ENCODE measurements around the gene RHOT2.
A peak's percentile ranks its signal among the peaks of the same experiment; 100 is the strongest.

Gene RHOT2

GRCh38 chr16:647173-647902, 20.6 kb upstream of the RHOT2 start:
- no peak for TF ChIP-seq POLR2A (IDR thresholded peaks at IDR 0.05; ENCODE audit: low read depth, low read length)
- FAIRE-seq (no peak), DNase-seq (ENCODE audit: insufficient read length, low spot score) (no peak)

- no peak for DNase-seq (ENCODE audit: insufficient read length, low spot score)
- no peak for TF ChIP-seq POLR2A (IDR thresholded peaks at IDR 0.05; ENCODE audit: low read depth, low read length)
- no peak for FAIRE-seq
Observed at GRCh38 chr16:648071-648780, 19.7 kb upstream of the RHOT2 start.

GRCh38 chr16:648781-649589, 18.9 kb upstream of the RHOT2 start, which contains the start of gene WDR90:
TSS of gene WDR90 (plus strand) at chr16:649365. CDS start at chr16:649417, 52 bp downstream.
- DNase-seq (ENCODE audit: insufficient read length, low spot score) (peak; percentile 91), FAIRE-seq (no peak)
- peak; percentile 59 for TF ChIP-seq POLR2A (IDR thresholded peaks at IDR 0.05; ENCODE audit: low read depth, low read length)

- TF ChIP-seq POLR2A (IDR thresholded peaks at IDR 0.05; ENCODE audit: low read depth, low read length), result 0 out of 2 replicates have a peak, but pooled peaks have one; percentile 11
- DNase-seq (ENCODE audit: insufficient read length, low spot score), result no peak
- FAIRE-seq, result no peak
Observed at GRCh38 chr16:649631-650030, 18.3 kb upstream of the RHOT2 start.

GRCh38 chr16:651844-652243, 16.1 kb upstream of the RHOT2 start:
- no peak for FAIRE-seq
- TF ChIP-seq POLR2A (IDR thresholded peaks at IDR 0.05; ENCODE audit: low read depth, low read length), result no peak

GRCh38 chr16:652454-653305, 15.3 kb upstream of the RHOT2 start:
- FAIRE-seq, result no peak
- TF ChIP-seq POLR2A (IDR thresholded peaks at IDR 0.05; ENCODE audit: low read depth, low read length), result no peak
- DNase-seq (ENCODE audit: insufficient read length, low spot score), result no peak

More at GRCh38 chr16:651844-652243, 16.1 kb upstream of the RHOT2 start:
- DNase-seq (ENCODE audit: insufficient read length, low spot score), result no peak

GRCh38 chr16:654034-654433, 13.9 kb upstream of the RHOT2 start:
- FAIRE-seq (no peak), DNase-seq (ENCODE audit: insufficient read length, low spot score) (no peak)
- no peak for TF ChIP-seq POLR2A (IDR thresholded peaks at IDR 0.05; ENCODE audit: low read depth, low read length)

- no peak for FAIRE-seq
- no peak for DNase-seq (ENCODE audit: insufficient read length, low spot score)
- no peak for TF ChIP-seq POLR2A (IDR thresholded peaks at IDR 0.05; ENCODE audit: low read depth, low read length)
Observed at GRCh38 chr16:657487-657886, 10.4 kb upstream of the RHOT2 start.

- DNase-seq (ENCODE audit: insufficient read length, low spot score) (no peak), FAIRE-seq (no peak)
- no peak for TF ChIP-seq POLR2A (IDR thresholded peaks at IDR 0.05; ENCODE audit: low read depth, low read length)
Observed at GRCh38 chr16:658679-659571, 9.0 kb upstream of the RHOT2 start.

GRCh38 chr16:659618-660017, 8.3 kb upstream of the RHOT2 start:
- DNase-seq (ENCODE audit: insufficient read length, low spot score) (no peak), FAIRE-seq (no peak)
- TF ChIP-seq POLR2A (IDR thresholded peaks at IDR 0.05; ENCODE audit: low read depth, low read length), result no peak

GRCh38 chr16:660132-660458, 7.8 kb upstream of the RHOT2 start:
- TF ChIP-seq POLR2A (IDR thresholded peaks at IDR 0.05; ENCODE audit: low read depth, low read length), result no peak
- FAIRE-seq, result no peak
- DNase-seq (ENCODE audit: insufficient read length, low spot score), result no peak

GRCh38 chr16:660459-661183, 7.3 kb upstream of the RHOT2 start:
- DNase-seq (ENCODE audit: insufficient read length, low spot score), result no peak
- FAIRE-seq, result no peak
- TF ChIP-seq POLR2A (IDR thresholded peaks at IDR 0.05; ENCODE audit: low read depth, low read length), result no peak
